ENCODE results near the gene PNPO.

DNA sequence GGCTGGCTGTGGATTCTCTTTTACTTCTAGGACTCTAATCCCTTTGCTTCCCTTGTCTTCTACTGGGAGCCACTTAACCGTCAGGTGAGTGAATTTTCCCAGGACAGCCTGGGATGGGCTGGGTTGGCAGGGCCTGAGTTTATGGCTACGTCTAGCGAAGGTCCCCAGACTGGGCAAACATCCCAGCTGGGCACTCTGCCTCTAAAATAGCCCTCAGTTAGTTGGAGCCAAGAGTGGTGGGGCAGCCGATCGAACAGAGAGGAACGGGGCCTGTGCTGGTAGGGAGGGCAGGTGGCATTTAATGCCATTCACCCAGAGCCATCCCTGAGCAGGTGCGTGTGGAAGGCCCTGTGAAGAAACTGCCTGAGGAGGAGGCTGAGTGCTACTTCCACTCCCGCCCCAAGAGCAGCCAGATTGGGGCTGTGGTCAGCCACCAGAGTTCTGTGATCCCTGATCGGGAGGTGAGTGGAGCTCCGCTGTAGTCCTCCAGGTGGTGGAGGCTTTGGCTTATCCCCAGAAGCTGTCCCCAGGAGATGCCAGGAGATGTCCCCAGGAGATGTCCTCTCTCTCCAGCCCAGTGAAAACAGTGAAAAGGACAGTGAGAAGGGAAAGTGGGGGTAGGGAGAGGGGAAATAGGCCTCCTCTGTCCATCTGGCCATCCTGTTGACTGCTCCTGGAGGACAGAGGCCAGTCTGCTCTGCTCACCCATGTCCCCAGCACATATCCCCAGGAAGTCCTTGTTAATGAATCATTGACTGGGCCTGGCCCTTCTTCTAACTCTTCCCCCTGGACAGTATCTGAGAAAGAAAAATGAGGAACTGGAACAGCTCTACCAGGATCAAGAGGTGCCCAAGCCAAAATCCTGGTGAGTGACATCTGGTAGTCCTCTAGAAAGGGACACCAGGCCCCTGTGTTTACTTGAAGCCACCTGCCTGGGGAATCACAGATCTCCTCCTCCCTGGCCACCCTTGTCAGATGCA, 4.4 kb downstream of the PNPO start:
- TF ChIP-seq, protein P1, sequence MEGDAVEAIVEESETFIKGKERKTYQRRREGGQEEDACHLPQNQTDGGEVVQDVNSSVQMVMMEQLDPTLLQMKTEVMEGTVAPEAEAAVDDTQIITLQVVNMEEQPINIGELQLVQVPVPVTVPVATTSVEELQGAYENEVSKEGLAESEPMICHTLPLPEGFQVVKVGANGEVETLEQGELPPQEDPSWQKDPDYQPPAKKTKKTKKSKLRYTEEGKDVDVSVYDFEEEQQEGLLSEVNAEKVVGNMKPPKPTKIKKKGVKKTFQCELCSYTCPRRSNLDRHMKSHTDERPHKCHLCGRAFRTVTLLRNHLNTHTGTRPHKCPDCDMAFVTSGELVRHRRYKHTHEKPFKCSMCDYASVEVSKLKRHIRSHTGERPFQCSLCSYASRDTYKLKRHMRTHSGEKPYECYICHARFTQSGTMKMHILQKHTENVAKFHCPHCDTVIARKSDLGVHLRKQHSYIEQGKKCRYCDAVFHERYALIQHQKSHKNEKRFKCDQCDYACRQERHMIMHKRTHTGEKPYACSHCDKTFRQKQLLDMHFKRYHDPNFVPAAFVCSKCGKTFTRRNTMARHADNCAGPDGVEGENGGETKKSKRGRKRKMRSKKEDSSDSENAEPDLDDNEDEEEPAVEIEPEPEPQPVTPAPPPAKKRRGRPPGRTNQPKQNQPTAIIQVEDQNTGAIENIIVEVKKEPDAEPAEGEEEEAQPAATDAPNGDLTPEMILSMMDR (IDR thresholded peaks at IDR 0.05; ENCODE audit: poor library complexity) = no peak
- TF ChIP-seq EZH2 (IDR thresholded peaks at IDR 0.05; ENCODE audit: borderline replicate concordance) (no peak), EZH2phosphoT487 (IDR thresholded peaks at IDR 0.05; ENCODE audit: low read depth, severe bottlenecking, unreplicated experiment) (no peak)

Data from hepatocyte (in vitro differentiated cells).